Mesendoderm (in vitro differentiated cells): ENCODE data around the gene TMED9. TPM values are rescaled to one million over a fixed set of nuclear protein-coding genes. Genes with fewer than 3 reads are reported as not detected.

Source experiments
- DNase-seq: peaks from one replicate; pipeline ENCODE4 v3.0.0; 2013
- H2AK5ac ChIP-seq: 2 replicates; pipeline ENCODE4 v1.6.1; 2013; ENCODE audit warnings: low read length, inconsistent platforms
- H2BK120ac ChIP-seq: 2 replicates; pipeline ENCODE4 v1.6.1; 2013; ENCODE audit warnings: low read depth, mild to moderate bottlenecking, low read length, moderate library complexity, mixed read lengths
- H2BK15ac ChIP-seq: replicated peaks from 2 replicates; pipeline ENCODE4 v1.6.1; 2013; ENCODE audit warnings: low read depth, mild to moderate bottlenecking, moderate library complexity
- H2BK5ac ChIP-seq: 2 replicates; pipeline ENCODE4 v1.6.1; 2013; ENCODE audit warnings: low read length, inconsistent platforms
- H3K18ac ChIP-seq: 2 replicates; pipeline ENCODE4 v1.6.1; 2013; ENCODE audit warnings: mild to moderate bottlenecking, low read length, mixed read lengths
- H3K23ac ChIP-seq: one replicate; pipeline ENCODE4 v1.6.1; 2013; ENCODE audit warnings: low read length
- H3K27ac ChIP-seq: 2 replicates; pipeline ENCODE4 v1.5.1; 2013; ENCODE audit warnings: low read depth, mild to moderate bottlenecking, inconsistent platforms, low read length, moderate library complexity
- H3K27me3 ChIP-seq: 2 replicates; pipeline ENCODE4 v1.6.1; 2013; ENCODE audit warnings: low read length, control low read depth, mild to moderate bottlenecking, inconsistent platforms; ENCODE audit not compliant: insufficient read depth, poor library complexity
- H3K36me3 ChIP-seq: 2 replicates; pipeline ENCODE4 v1.6.1; 2013; ENCODE audit warnings: low read length, inconsistent platforms; ENCODE audit not compliant: control insufficient read depth, insufficient read depth
- H3K4ac ChIP-seq: one replicate; pipeline ENCODE4 v1.6.1; 2013; ENCODE audit warnings: low read depth, mild to moderate bottlenecking, low read length, moderate library complexity
- H3K4me1 ChIP-seq: 2 replicates; pipeline ENCODE4 v1.6.1; 2013; ENCODE audit warnings: low read depth, low read length, inconsistent platforms; ENCODE audit not compliant: control insufficient read depth
- H3K4me2 ChIP-seq: 2 replicates; pipeline ENCODE4 v1.6.1; 2013; ENCODE audit warnings: low read length
- H3K4me3 ChIP-seq: 2 replicates; pipeline ENCODE4 v1.5.1; 2013; ENCODE audit warnings: mild to moderate bottlenecking, low read length
- H3K56ac ChIP-seq: one replicate; pipeline ENCODE4 v1.6.1; 2013; ENCODE audit warnings: low read length
- H3K79me1 ChIP-seq: 2 replicates; pipeline ENCODE4 v1.6.1; 2013; ENCODE audit warnings: low read length, inconsistent platforms
- H3K79me2 ChIP-seq: 2 replicates; pipeline ENCODE4 v1.6.1; 2013; ENCODE audit warnings: mild to moderate bottlenecking, low read length; ENCODE audit not compliant: control insufficient read depth, insufficient read depth
- H3K9ac ChIP-seq: 2 replicates; pipeline ENCODE4 v1.6.1; 2013; ENCODE audit warnings: low read length, inconsistent platforms
- H4K5ac ChIP-seq: one replicate; pipeline ENCODE4 v1.6.1; 2013; ENCODE audit warnings: low read length
- H4K8ac ChIP-seq: one replicate; pipeline ENCODE4 v1.6.1; 2013; ENCODE audit warnings: low read depth, mild to moderate bottlenecking, control low read depth, low read length, moderate library complexity
- WGBS: extraction: QIAGEN DNeasy Blood & Tissue Kit; methylation state at CpG from one replicate; pipeline ENCODE4 v1.1.7; 2013; ENCODE audit warnings: low lambda C conversion rate, missing lambda C conversion rate; ENCODE audit not compliant: insufficient coverage; ENCODE audit errors: extremely low coverage; 5-methylcytosine and 5-hydroxymethylcytosine counted together
- polyA plus RNA-seq, 2 experiments: library from polyadenylated mRNA; stranded (reverse); fragments of 200-250 nt; gene quantifications; one replicate each; pipeline ENCODE4 v1.2.3, GENCODE V29; 2013

Gene TMED9
- 110 TPM for polyA plus RNA-seq (2013, experiment 1 of 2)
- 109 TPM for polyA plus RNA-seq (2013, experiment 2 of 2)

DNA sequence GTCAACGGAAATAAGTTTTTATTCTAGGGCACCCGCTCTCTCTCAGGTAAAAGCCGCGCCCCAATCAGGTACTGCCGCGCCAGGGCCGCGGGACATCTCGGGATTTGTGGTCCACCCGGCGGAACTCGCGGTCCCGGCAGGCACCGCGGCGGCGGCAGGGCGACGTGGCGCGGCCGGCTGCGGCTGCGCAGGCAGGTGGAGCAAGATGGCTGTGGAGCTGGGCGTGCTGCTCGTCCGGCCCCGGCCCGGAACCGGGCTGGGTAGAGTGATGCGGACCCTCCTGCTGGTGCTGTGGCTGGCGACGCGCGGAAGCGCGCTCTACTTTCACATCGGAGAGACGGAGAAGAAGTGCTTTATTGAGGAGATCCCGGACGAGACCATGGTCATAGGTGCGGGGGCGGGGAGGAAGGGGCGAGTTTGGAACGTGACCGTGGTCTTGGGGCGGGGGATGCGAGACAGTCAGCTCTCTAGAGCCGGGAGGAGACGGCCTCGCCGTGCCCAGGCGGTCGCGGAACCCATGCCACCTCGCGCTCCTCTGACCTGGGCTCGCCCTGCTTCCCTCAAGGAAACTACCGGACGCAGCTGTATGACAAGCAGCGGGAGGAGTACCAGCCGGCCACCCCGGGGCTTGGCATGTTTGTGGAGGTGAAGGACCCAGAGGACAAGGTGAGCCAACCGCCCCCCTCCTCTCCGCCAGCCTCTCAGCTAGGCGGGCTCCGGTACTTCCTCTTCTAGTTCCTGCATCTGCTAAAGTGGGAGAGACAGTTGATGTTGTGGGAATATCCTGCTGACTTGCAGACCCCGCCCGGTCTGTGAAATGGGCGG is at the start of gene TMED9:
Gene TMED9 (plus strand): TSS at position 194 of the 825 bp plus-strand sequence. CDS start 12 bp downstream, at position 206.
- WGBS: no CpG with 5 or more reads among the region's 71 CpGs
- peaks cover 13% of the 10 kb centered on the region for H3K36me3 ChIP-seq
- peak within 1 kb of the TSS; percentile 60 for H3K4ac ChIP-seq
- H3K79me1 ChIP-seq: peaks cover 11% of the 10 kb centered on the region
- peak; percentile 94 for DNase-seq
- H4K5ac ChIP-seq: peak within 1 kb of the TSS; percentile 10
- no peak within 1 kb of the TSS for H2BK15ac ChIP-seq
- no peak within 1 kb of the TSS for H3K18ac ChIP-seq
- H3K23ac ChIP-seq: no peak within 1 kb of the TSS
- H3K79me2 ChIP-seq: peaks cover 5% of the 10 kb centered on the region
- H3K4me1 ChIP-seq: no peaks in the 10 kb centered on the region
- peak within 1 kb of the TSS; percentile 25 for H3K27ac ChIP-seq
- H2BK5ac ChIP-seq: no peak within 1 kb of the TSS
- no peak within 1 kb of the TSS for H2BK120ac ChIP-seq
- no peaks in the 10 kb centered on the region for H3K27me3 ChIP-seq
- no peak within 1 kb of the TSS for H4K8ac ChIP-seq
- no peak within 1 kb of the TSS for H2AK5ac ChIP-seq
- peak within 1 kb of the TSS; percentile 72 for H3K4me3 ChIP-seq
- peak within 1 kb of the TSS; percentile 96 for H3K56ac ChIP-seq
- H3K4me2 ChIP-seq: peak within 1 kb of the TSS; percentile 73
- H3K9ac ChIP-seq: peak within 1 kb of the TSS; percentile 90

DNA sequence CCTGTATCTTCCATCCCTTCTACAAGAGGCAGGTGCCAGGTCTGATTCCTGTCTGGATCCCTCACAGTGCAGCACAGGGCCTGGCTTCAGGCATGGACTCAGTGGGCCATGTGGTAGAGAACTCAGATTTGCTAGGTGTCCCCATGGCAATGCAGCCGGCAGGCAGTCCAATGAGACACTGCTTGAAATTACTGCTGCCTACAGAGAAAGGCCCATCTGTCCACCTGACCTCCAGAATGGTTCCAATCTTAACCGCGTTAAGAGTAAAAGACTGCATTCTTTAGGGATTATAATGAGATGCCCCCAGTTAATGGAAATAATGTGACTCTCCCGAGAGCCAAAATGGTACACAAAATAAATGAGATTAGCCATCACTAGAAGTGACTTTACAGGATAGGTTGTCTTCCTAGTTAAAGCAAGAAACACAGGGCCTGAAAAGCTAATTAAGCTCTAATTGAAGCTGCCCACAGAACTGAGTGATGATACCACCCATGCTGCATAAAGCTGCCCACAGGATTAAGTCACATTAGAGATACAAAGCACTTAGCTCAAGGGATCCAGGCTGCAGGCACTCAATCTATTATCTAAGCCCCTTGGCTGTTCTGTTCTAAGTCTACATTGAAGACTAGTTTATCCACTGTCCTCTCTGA is 49.1 kb upstream of the TMED9 start:
- no peak overlapping the region for H3K18ac ChIP-seq
- H3K4me1 ChIP-seq: peaks cover 3% of the 10 kb centered on the region
- H2AK5ac ChIP-seq: no peak overlapping the region
- peak overlapping the region; percentile 45 for H3K27ac ChIP-seq
- no peak overlapping the region for H3K4ac ChIP-seq
- H3K4me3 ChIP-seq: no peak overlapping the region
- no peak overlapping the region for H3K9ac ChIP-seq
- H3K27me3 ChIP-seq: no peaks in the 10 kb centered on the region
- H4K8ac ChIP-seq: no peak overlapping the region
- H4K5ac ChIP-seq: no peak overlapping the region
- H3K79me2 ChIP-seq: peaks cover 25% of the 10 kb centered on the region
- H3K23ac ChIP-seq: no peak overlapping the region
- no CpG with 5 or more reads among the region's 4 CpGs for WGBS
- H2BK120ac ChIP-seq: no peak overlapping the region
- H2BK5ac ChIP-seq: no peak overlapping the region
- peaks cover 37% of the 10 kb centered on the region for H3K79me1 ChIP-seq
- H3K4me2 ChIP-seq: no peak overlapping the region
- peaks cover 4% of the 10 kb centered on the region for H3K36me3 ChIP-seq
- DNase-seq: no peak
- H2BK15ac ChIP-seq: no peak overlapping the region
- H3K56ac ChIP-seq: no peak overlapping the region

DNA sequence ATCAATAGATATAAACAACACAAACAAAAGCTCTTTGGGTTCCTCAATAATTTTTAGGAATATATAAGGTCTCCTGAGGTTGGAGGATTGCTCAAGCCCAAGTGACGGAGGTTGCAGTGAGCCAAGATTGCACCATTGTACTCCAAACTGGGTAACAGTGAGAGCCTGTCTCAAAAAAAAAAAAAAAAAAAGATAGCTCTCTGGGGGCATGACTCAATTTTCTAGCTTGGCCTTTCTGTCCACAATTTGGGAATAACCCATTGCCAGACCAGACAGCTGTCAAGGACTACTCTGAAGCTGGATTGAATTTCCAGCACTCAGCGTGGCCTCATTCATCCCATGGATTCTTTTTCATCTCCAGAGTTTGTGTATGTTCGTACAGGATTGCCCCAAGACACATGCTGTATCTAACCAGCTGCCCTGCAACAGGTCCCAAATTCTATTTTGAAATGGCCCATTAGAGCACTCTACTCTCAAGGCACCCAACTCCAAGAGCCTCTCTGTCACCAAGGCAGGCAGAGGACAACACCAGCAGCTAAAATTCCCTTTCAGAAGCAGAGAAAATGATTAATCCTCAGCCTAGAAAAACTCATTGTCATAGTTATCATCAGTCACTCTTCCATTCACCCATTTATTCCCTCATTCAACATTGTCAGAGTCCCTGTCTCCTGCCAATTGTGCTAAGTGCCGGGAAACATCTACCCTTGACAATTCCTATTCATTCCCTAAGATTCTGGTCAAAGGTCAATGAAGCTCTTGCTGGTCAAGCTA is 46.3 kb upstream of the TMED9 start:
- H3K4me1 ChIP-seq: peaks cover 3% of the 10 kb centered on the region

DNA sequence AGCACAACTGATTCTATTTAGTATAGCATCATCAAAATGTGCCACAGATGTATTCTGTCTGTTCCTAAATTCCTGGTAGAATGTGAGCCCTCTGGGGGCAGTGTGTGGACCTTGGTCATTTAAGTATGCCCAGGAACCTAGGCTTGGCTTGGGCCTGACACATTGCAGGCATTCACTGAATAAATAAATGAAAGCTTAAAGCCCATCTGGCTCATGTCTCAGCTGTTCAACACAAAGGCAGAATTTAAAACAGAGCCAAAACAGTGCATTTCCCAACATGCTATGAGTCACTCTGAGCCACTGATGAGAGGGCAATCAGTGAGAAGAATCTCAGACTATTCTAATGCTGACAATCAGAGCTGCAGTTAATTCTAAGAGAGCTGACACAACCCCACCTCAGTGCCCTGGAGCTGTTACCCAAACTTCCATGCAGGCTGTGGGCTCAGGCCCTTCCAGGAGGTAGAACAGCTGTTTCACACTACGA is 45.7 kb upstream of the TMED9 start:
- Histone ChIP-seq H3K56ac (no peak overlapping the region), H2AK5ac (no peak overlapping the region), H3K79me2 (peaks cover 32% of the 10 kb centered on the region), H4K5ac (no peak overlapping the region), H3K4me2 (no peak overlapping the region), H3K4me3 (no peak overlapping the region), H3K36me3 (peaks cover 2% of the 10 kb centered on the region), H3K4me1 (peaks cover 3% of the 10 kb centered on the region), H3K79me1 (peaks cover 39% of the 10 kb centered on the region), H3K23ac (no peak overlapping the region), H2BK5ac (no peak overlapping the region), H2BK120ac (no peak overlapping the region), H3K9ac (no peak overlapping the region), H3K18ac (peak overlapping the region; percentile 4), H3K27ac (peak overlapping the region; percentile 13), H4K8ac (no peak overlapping the region), H3K4ac (no peak overlapping the region), H2BK15ac (no peak overlapping the region), H3K27me3 (no peaks in the 10 kb centered on the region)
- DNase-seq: peak; percentile 77
- WGBS: no CpG with 5 or more reads among the region's 1 CpG

More for the DNA sequence above, 46.3 kb upstream of the TMED9 start:
- Histone ChIP-seq H2AK5ac (no peak overlapping the region), H3K18ac (peak overlapping the region; percentile 57), H3K4me2 (no peak overlapping the region), H3K27ac (peak overlapping the region; percentile 13), H4K8ac (no peak overlapping the region), H2BK15ac (no peak overlapping the region), H2BK120ac (no peak overlapping the region), H3K56ac (no peak overlapping the region), H3K79me1 (peaks cover 41% of the 10 kb centered on the region), H3K23ac (no peak overlapping the region), H3K79me2 (peaks cover 31% of the 10 kb centered on the region), H3K4ac (no peak overlapping the region), H3K27me3 (no peaks in the 10 kb centered on the region), H3K9ac (no peak overlapping the region), H2BK5ac (no peak overlapping the region), H3K36me3 (peaks cover 2% of the 10 kb centered on the region), H3K4me3 (no peak overlapping the region), H4K5ac (no peak overlapping the region)
- WGBS: no CpG with 5 or more reads among the region's 4 CpGs
- no peak for DNase-seq

DNA sequence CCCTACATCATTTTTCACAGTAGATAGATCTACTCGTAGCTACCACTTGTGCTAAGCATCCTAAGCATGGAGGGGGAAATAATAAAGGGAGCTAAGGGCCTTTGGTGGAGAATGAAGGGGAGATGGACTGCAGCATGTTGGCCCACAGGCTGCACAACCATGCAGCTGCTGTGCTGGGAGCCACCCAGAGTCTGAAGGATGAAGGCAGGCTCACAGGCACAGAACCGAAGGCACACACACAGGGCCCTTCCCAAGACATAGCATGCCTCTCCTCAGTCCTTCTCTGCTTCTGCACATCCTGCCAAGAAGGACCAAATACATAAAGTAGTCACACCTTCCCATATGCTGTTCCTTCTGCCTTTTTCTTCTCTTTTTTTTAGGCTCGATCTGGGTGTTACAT is 44.3 kb upstream of the TMED9 start:
- Histone ChIP-seq H2BK15ac (no peak overlapping the region), H3K9ac (no peak overlapping the region), H2BK5ac (no peak overlapping the region), H3K79me2 (peaks cover 40% of the 10 kb centered on the region), H3K4me2 (no peak overlapping the region), H4K5ac (no peak overlapping the region), H2BK120ac (no peak overlapping the region), H3K4me3 (no peak overlapping the region), H3K79me1 (peaks cover 44% of the 10 kb centered on the region), H3K18ac (no peak overlapping the region), H4K8ac (no peak overlapping the region), H3K27me3 (no peaks in the 10 kb centered on the region), H2AK5ac (no peak overlapping the region), H3K4ac (no peak overlapping the region), H3K36me3 (no peaks in the 10 kb centered on the region), H3K23ac (no peak overlapping the region), H3K4me1 (peaks cover 3% of the 10 kb centered on the region), H3K27ac (no peak overlapping the region), H3K56ac (no peak overlapping the region)
- DNase-seq: no peak
- no CpG with 5 or more reads among the region's 3 CpGs for whole genome bisulfite sequencing
